NCI-H82 treated with DMSO at 0.1 percent for 48 hours (cell line): ENCODE measurements around the gene DUOX2.
"Not testable (repeated sequence)": the region's sequence is repeated elsewhere in the genome, so short reads cannot be mapped to it uniquely, and the experiment has no call there.

Source experiments
- DNase-seq: peaks from one replicate; lab custom pipeline; 2025; ENCODE audit not compliant: unreplicated experiment; lab: John Stamatoyannopoulos, UW

The DUOX2 gene

GRCh38 chr15:45077391-45077790, 36.6 kb downstream of the DUOX2 start:
- not testable (repeated sequence) for DNase-seq

GRCh38 chr15:45075440-45076320, 38.3 kb downstream of the DUOX2 start:
- DNase-seq: not testable (repeated sequence)

GRCh38 chr15:45073602-45074001, 40.4 kb downstream of the DUOX2 start:
- not testable (repeated sequence) for DNase-seq

GRCh38 chr15:45069942-45070360, 44.0 kb downstream of the DUOX2 start:
- DNase-seq: not testable (repeated sequence)

GRCh38 chr15:45064386-45064785, 49.6 kb downstream of the DUOX2 start:
- no peak for DNase-seq

- DNase-seq: not testable (repeated sequence)
Observed at GRCh38 chr15:45062301-45062700, 51.7 kb downstream of the DUOX2 start.

GRCh38 chr15:45058690-45059675, 55.0 kb downstream of the DUOX2 start:
- DNase-seq: not testable (repeated sequence)

- not testable (repeated sequence) for DNase-seq
Observed at GRCh38 chr15:45052676-45053075, 61.3 kb downstream of the DUOX2 start.

- no peak for DNase-seq
Observed at GRCh38 chr15:45050587-45050986, 63.4 kb downstream of the DUOX2 start.

- no peak for DNase-seq
Observed at GRCh38 chr15:45048794-45049631, 65.0 kb downstream of the DUOX2 start.

- DNase-seq: not testable (repeated sequence)
Observed at GRCh38 chr15:45048449-45048793, 65.6 kb downstream of the DUOX2 start.

- DNase-seq: not testable (repeated sequence)
Observed at GRCh38 chr15:45044270-45044669, 69.7 kb downstream of the DUOX2 start.

- DNase-seq: not testable (repeated sequence)
Observed at GRCh38 chr15:45042859-45043258, 71.1 kb downstream of the DUOX2 start.
